HepG2 (cell line): ENCODE data around the gene POLR3F. TPM values are rescaled to one million over a fixed set of nuclear protein-coding genes. Genes with fewer than 3 reads are reported as not detected.

ENCODE experiments used
- CHCHD3 ChIP-seq: sonication (generic); formaldehyde crosslinking; IDR thresholded peaks from 2 replicates; pipeline ENCODE4 v1.8.0; 2022; ENCODE audit warnings: mild to moderate bottlenecking, missing genetic modification reagents, moderate library complexity
- GABPB1 ChIP-seq: IDR thresholded peaks from 2 replicates; pipeline ENCODE4 v1.6.1; 2016; ENCODE audit warnings: mild to moderate bottlenecking, missing genetic modification reagents, moderate library complexity, missing compliant biosample characterization
- KLF9 ChIP-seq: IDR thresholded peaks from 2 replicates; pipeline ENCODE4 v1.6.1; 2016; ENCODE audit warnings: low read depth
- MXI1 ChIP-seq: IDR thresholded peaks from 3 replicates; pipeline ENCODE4 v1.6.1; 2012; ENCODE audit warnings: low read depth, low read length, inconsistent platforms, borderline replicate concordance
- PAWR ChIP-seq: sonication (generic); formaldehyde crosslinking; IDR thresholded peaks from 2 replicates; pipeline ENCODE4 v1.4.0; 2020; ENCODE audit warnings: missing genetic modification reagents, mild to moderate bottlenecking, borderline replicate concordance
- RFXAP ChIP-seq: sonication (generic); formaldehyde crosslinking; IDR thresholded peaks from 2 replicates; pipeline ENCODE4 v1.4.0; 2020; ENCODE audit warnings: missing genetic modification reagents, borderline replicate concordance
- SAFB2 ChIP-seq: sonication (generic); formaldehyde crosslinking; IDR thresholded peaks from 2 replicates; pipeline ENCODE4 v1.5.1; 2020; ENCODE audit warnings: missing genetic modification reagents, low read depth, mild to moderate bottlenecking, borderline replicate concordance
- TOPORS ChIP-seq: sonication (generic); formaldehyde crosslinking; IDR thresholded peaks from 2 replicates; pipeline ENCODE4 v1.8.0; 2023; ENCODE audit warnings: mild to moderate bottlenecking, missing genetic modification reagents
- TSC22D2 ChIP-seq: sonication (generic); formaldehyde crosslinking; IDR thresholded peaks from 2 replicates; pipeline ENCODE4 v1.5.1; 2020; ENCODE audit warnings: missing genetic modification reagents, mild to moderate bottlenecking, borderline replicate concordance
- ZNF251 ChIP-seq: sonication (generic); formaldehyde crosslinking; IDR thresholded peaks from 2 replicates; pipeline ENCODE4 v1.9.0; 2021; ENCODE audit warnings: mild to moderate bottlenecking, missing genetic modification reagents
- ZNF292 ChIP-seq: sonication (generic); formaldehyde crosslinking; IDR thresholded peaks from 2 replicates; pipeline ENCODE4 v1.8.1; 2022; ENCODE audit warnings: mild to moderate bottlenecking, low read depth, missing genetic modification reagents, borderline replicate concordance
- ZNF367 ChIP-seq: sonication (generic); formaldehyde crosslinking; IDR thresholded peaks from 2 replicates; pipeline ENCODE4 v1.4.0; 2020; ENCODE audit warnings: missing genetic modification reagents, borderline replicate concordance
- ZSCAN12 ChIP-seq: sonication (generic); formaldehyde crosslinking; IDR thresholded peaks from 2 replicates; pipeline ENCODE4 v1.9.0; 2021; ENCODE audit warnings: mild to moderate bottlenecking, missing genetic modification reagents
- ZSCAN29 ChIP-seq: sonication (generic); formaldehyde crosslinking; conservative IDR thresholded peaks from 2 replicates; pipeline ENCODE4 v1.4.0; 2020; ENCODE audit warnings: mild to moderate bottlenecking, missing genetic modification reagents
- polyA plus RNA-seq, 8 experiments: library from polyadenylated mRNA; depleted of rRNA in 3 of 8; stranded (reverse) in 7 of 8; unstranded in 1 of 8; fragments of >200 nt; fragmentation: Illumina TruSeq in 4 of 8; extraction: Trizol in 4 of 8; gene quantifications; 2 replicates each; pipeline versions ENCODE4 v1.2.1 to v1.2.3, GENCODE V29; 2011 to 2016; ENCODE audit warnings: low read depth in 4 of 8, missing spikeins in 1 of 8, mixed read lengths in 1 of 8; ENCODE audit not compliant: insufficient read depth in 1 of 8
- total RNA-seq, 5 experiments: library from RNA; depleted of rRNA; stranded (reverse); fragments of >200 nt; fragmentation: Illumina TruSeq; extraction: Trizol; gene quantifications; 2 replicates each; pipeline ENCODE4 v1.2.3, GENCODE V29; 2016; ENCODE audit warnings: low read depth in 1 of 5
- TF ChIP-seq, protein P1 (sequence below): sonication (generic); formaldehyde crosslinking; IDR thresholded peaks from 2 replicates; pipeline ENCODE4 v1.4.0; 2020; ENCODE audit warnings: missing genetic modification reagents, mild to moderate bottlenecking, borderline replicate concordance
- TF ChIP-seq, protein P2 (sequence below): sonication (generic); formaldehyde crosslinking; IDR thresholded peaks from 2 replicates; pipeline ENCODE4 v1.4.0; 2020; ENCODE audit warnings: low read depth, missing genetic modification reagents
- TF ChIP-seq, protein P3 (sequence below): sonication (generic); formaldehyde crosslinking; conservative IDR thresholded peaks from 2 replicates; pipeline ENCODE4 v1.4.0; 2020; ENCODE audit warnings: missing genetic modification reagents

Gene POLR3F
- total and polyA plus RNA-seq, 2 of the 13 experiments (the other 11 are each of a cell fraction or from before 2014, with no cell fraction given), result 11.7 to 25.5 TPM

DNA sequence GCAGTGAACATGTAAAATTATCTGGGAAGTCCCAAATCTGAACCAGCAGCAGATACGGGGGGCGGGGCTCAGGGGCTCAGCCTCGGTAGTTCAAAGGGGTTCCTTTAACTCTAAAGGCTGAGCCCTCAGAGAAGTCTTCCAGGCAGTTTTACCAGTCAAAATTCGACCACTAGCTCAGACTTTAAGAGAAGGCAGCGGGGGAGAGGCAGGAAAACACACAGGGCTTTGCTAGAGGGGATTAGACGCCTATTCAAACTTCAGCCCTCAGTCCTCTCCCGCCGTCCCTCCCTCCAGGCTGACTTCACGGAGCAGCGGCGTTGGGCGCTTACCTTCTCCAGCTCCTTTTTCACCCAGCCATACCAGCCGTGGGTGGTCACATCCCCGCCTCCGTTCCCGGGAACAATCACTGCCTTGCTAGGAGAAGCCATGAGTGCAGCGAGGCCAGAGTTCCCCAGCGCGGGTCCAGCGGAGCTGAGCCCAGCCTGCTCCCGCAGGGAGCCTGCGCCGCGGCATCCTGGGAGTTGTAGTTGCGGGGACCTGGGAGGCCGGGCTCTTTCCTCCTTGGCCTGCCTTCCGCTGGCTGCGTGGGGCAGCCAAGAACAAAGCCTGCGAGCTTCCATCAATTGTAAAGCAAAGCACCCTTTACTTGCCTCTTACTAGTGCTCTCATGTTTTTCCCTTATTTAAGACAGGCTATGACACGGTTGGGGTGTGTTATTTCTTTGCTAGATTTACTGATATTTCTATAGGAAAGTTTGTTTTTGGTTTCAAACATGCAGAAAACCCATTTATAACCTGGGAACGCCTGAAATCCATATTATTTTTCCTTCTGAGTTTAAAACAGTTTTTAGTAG lies 29.8 kb downstream of the POLR3F start, which contains the start of gene RBBP9 (continued):
- no peak for TF ChIP-seq TOPORS (CRISPR knock-in tag)
- TF ChIP-seq, protein P1, sequence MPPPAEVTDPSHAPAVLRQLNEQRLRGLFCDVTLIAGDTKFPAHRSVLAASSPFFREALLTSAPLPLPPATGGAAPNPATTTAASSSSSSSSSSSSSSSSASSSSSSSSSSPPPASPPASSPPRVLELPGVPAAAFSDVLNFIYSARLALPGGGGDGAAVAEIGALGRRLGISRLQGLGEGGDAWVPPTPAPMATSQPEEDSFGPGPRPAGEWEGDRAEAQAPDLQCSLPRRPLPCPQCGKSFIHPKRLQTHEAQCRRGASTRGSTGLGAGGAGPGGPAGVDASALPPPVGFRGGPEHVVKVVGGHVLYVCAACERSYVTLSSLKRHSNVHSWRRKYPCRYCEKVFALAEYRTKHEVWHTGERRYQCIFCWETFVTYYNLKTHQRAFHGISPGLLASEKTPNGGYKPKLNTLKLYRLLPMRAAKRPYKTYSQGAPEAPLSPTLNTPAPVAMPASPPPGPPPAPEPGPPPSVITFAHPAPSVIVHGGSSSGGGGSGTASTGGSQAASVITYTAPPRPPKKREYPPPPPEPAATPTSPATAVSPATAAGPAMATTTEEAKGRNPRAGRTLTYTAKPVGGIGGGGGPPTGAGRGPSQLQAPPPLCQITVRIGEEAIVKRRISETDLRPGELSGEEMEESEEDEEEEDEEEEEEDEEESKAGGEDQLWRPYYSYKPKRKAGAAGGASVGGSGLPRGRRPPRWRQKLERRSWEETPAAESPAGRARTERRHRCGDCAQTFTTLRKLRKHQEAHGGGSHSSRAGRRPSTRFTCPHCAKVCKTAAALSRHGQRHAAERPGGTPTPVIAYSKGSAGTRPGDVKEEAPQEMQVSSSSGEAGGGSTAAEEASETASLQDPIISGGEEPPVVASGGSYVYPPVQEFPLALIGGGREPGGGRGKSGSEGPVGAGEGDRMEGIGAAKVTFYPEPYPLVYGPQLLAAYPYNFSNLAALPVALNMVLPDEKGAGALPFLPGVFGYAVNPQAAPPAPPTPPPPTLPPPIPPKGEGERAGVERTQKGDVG (CRISPR knock-in tag), result 0 out of 2 replicates have a peak, but pooled peaks have one; percentile 66
- TF ChIP-seq SAFB2 (CRISPR knock-in tag), result peak; percentile 89
- TF ChIP-seq KLF9 (CRISPR knock-in tag), result no peak
- no peak for TF ChIP-seq ZNF251 (CRISPR knock-in tag)
- TF ChIP-seq RFXAP, result peak; percentile 80
- TF ChIP-seq TSC22D2 (CRISPR knock-in tag), result peak; percentile 95; the same call in 1 of the 2 replicates
- peak; percentile 96 for TF ChIP-seq ZNF292 (CRISPR knock-in tag)
- peak; percentile 68; the same call in 1 of the 3 replicates for TF ChIP-seq MXI1
- 0 out of 2 replicates have a peak, but pooled peaks have one; percentile 62 for TF ChIP-seq PAWR (CRISPR knock-in tag)
- TF ChIP-seq GABPB1 (CRISPR knock-in tag), result peak; percentile 96
- TF ChIP-seq ZNF367 (CRISPR knock-in tag), result no peak
- TF ChIP-seq ZSCAN29 (CRISPR knock-in tag), result 0 out of 2 replicates have a peak, but pooled peaks have one; percentile 79
- TF ChIP-seq CHCHD3 (CRISPR knock-in tag), result no peak
- 0 out of 2 replicates have a peak, but pooled peaks have one; percentile 51 for TF ChIP-seq ZSCAN12
- TF ChIP-seq, protein P2, sequence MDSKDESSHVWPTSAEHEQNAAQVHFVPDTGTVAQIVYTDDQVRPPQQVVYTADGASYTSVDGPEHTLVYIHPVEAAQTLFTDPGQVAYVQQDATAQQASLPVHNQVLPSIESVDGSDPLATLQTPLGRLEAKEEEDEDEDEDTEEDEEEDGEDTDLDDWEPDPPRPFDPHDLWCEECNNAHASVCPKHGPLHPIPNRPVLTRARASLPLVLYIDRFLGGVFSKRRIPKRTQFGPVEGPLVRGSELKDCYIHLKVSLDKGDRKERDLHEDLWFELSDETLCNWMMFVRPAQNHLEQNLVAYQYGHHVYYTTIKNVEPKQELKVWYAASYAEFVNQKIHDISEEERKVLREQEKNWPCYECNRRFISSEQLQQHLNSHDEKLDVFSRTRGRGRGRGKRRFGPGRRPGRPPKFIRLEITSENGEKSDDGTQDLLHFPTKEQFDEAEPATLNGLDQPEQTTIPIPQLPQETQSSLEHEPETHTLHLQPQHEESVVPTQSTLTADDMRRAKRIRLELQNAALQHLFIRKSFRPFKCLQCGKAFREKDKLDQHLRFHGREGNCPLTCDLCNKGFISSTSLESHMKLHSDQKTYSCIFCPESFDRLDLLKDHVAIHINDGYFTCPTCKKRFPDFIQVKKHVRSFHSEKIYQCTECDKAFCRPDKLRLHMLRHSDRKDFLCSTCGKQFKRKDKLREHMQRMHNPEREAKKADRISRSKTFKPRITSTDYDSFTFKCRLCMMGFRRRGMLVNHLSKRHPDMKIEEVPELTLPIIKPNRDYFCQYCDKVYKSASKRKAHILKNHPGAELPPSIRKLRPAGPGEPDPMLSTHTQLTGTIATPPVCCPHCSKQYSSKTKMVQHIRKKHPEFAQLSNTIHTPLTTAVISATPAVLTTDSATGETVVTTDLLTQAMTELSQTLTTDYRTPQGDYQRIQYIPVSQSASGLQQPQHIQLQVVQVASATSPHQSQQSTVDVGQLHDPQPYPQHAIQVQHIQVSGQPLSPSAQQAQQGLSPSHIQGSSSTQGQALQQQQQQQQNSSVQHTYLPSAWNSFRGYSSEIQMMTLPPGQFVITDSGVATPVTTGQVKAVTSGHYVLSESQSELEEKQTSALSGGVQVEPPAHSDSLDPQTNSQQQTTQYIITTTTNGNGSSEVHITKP (CRISPR knock-in tag), result peak; percentile 77; the same call in 1 of the 2 replicates
- TF ChIP-seq, protein P3, sequence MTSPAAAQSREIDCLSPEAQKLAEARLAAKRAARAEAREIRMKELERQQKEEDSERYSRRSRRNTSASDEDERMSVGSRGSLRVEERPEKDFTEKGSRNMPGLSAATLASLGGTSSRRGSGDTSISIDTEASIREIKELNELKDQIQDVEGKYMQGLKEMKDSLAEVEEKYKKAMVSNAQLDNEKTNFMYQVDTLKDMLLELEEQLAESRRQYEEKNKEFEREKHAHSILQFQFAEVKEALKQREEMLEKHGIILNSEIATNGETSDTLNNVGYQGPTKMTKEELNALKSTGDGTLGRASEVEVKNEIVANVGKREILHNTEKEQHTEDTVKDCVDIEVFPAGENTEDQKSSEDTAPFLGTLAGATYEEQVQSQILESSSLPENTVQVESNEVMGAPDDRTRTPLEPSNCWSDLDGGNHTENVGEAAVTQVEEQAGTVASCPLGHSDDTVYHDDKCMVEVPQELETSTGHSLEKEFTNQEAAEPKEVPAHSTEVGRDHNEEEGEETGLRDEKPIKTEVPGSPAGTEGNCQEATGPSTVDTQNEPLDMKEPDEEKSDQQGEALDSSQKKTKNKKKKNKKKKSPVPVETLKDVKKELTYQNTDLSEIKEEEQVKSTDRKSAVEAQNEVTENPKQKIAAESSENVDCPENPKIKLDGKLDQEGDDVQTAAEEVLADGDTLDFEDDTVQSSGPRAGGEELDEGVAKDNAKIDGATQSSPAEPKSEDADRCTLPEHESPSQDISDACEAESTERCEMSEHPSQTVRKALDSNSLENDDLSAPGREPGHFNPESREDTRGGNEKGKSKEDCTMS, result no peak
